Activated T-cell treated with anti-CD3 and anti-CD28 coated beads for 48 hours (primary cell): ENCODE results near the gene LRP6.
"Not testable (repeated sequence)": the region's sequence is repeated elsewhere in the genome, so short reads cannot be mapped to it uniquely, and the experiment has no call there.

Source experiments
- DNase-seq: peaks from one replicate; pipeline ENCODE4 v3.0.0-alpha.2; 2020; ENCODE audit warnings: low read depth

LRP6 gene

GRCh38 chr12:12265571-12266388 is 1.1 kb downstream of the LRP6 start:
- no peak for DNase-seq

DNA sequence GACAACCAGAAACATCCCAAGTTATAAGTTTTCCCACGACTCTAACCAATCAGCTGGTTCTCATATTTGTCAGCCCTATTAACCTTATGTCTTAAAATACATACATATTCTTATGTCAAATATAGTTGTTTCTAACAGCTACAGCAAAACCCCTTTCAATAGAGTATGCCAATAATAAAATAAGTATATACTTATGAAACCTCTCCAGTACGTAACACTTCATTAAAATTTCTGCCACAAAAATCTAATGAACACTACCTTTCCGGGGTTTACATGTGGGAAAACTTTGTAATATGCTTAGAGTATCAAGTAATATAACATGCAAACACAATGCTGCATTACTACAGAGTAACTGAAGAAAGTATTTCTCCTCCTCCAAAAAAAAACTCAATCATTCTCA is 1.8 kb downstream of the LRP6 start:
- DNase-seq: no peak

DNA sequence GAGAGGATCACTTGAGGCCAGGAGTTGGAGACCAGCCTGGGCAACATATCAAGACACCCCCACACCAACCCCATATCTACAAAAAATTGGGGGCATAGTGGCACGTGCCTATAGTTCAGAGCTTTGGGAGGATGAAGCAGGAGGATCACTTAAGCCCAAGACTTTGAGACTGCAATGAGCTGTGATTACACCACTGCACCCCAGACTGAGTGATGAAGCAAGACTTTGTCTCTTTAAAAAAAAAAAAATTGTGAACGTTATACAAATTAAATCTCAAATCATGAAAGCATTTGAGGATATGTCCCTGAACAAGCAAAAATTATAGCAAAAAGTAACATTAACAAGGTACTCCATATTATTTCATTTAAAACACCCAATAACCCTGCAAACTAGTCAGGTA is 2.9 kb downstream of the LRP6 start:
- DNase-seq: no peak

- not testable (repeated sequence) for DNase-seq
Observed at GRCh38 chr12:12256291-12256757, 10.5 kb downstream of the LRP6 start.

DNA sequence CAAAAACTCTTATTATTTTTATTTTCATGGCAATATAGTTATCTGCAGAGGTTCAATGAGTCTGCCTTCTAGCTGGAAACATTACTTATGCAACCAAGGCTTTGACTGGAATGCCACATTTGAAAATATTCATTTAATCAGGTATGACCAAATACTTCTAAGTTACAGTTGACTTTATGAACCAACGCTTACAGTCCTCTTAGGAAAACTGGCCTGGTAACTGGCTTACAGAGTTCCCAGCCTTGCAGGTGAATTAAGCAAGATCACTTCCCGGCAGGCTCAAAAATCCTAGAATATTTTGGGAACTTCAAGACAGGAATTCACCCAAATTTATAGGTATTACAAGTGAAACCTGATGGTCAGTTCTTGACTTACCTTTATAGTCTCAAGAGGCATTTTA is 12.3 kb downstream of the LRP6 start:
- no peak for DNase-seq

GRCh38 chr12:12249216-12250050 is 17.4 kb downstream of the LRP6 start:
- no peak for DNase-seq

DNA sequence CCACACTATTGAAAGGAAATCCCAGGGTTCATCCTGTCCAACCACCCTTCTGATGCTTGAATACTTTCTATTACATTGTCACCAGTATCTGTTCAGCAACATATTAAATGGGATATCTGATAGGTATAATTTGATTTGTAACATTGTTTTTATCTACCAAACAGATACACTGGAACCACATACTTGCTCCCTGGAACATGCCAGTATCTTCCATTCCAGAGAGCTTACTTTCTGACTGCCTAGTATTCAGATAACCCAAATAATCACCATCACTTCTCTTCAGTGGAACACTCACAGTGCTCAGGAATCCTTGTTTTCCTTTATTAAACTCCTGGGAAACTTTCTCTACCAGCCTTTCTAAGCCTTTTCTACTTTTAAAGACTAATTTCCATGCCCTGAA is 19.3 kb downstream of the LRP6 start:
- no peak for DNase-seq

GRCh38 chr12:12244341-12244740 is 22.5 kb downstream of the LRP6 start:
- DNase-seq: no peak

- no peak for DNase-seq
Observed at GRCh38 chr12:12240662-12241340, 26.0 kb downstream of the LRP6 start.

DNA sequence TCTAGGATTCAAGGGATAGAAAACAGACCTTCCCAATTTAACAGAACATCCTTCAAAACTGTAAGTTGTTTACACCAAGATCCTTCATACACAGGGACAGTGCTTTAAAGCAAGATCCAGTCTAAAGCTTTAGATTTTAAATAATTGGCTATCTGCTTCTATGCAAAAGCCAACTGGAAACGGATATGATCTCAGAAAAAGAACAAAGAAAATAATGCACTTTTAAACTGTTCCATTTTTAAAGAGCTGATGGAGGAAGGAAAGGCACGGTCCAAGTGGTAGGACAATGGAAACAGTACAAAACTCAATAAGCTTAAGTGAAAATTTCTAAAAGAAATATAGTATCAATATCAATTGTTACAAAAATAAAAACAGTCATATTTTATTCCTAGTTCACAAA is 27.7 kb downstream of the LRP6 start:
- no peak for DNase-seq

GRCh38 chr12:12238605-12239004 is 28.2 kb downstream of the LRP6 start:
- DNase-seq: no peak

DNA sequence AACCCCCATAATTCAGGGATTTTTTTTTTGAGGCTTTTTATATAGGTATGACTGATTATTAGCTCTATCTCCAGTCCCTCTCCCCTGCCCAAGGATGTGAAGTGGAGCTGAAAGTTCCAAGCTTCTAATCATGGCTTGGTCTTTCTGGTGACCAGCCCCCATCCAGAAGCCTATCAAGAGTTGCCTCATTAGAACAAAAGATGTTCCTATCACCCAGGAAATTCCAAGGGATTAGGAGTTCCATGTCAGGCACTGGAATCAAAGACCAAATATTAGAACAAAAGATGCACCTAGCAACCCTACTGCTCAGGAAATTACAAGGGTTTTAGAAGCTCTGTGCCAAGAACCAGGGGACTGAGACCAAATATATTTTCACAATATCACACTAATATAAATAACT is 29.9 kb downstream of the LRP6 start:
- no peak for DNase-seq

GRCh38 chr12:12230275-12230674 is 36.6 kb downstream of the LRP6 start:
- DNase-seq: no peak

- no peak for DNase-seq
Observed at GRCh38 chr12:12229556-12230092, 37.2 kb downstream of the LRP6 start.

DNA sequence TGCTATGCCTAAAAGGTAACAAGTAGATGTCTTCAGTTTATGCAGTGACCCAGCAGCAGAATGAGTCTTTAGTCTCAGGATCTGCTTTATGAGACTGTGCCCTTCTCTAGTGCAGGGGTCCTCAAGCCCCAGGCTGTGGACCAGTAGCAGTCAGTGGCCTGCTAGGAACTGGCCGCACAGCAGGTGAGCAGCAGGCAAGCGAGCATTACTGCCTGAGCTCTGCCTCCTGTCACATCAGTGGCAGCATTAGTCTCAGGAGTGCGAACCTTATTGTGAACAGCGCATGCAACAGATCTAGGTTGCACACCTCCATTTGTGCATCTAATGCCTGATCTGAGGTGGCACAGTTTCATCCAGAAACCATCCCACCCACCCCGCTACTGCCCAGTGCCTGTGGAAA is 38.4 kb downstream of the LRP6 start:
- no peak for DNase-seq

- DNase-seq: no peak
Observed at GRCh38 chr12:12226187-12226586, 40.7 kb downstream of the LRP6 start.

DNA sequence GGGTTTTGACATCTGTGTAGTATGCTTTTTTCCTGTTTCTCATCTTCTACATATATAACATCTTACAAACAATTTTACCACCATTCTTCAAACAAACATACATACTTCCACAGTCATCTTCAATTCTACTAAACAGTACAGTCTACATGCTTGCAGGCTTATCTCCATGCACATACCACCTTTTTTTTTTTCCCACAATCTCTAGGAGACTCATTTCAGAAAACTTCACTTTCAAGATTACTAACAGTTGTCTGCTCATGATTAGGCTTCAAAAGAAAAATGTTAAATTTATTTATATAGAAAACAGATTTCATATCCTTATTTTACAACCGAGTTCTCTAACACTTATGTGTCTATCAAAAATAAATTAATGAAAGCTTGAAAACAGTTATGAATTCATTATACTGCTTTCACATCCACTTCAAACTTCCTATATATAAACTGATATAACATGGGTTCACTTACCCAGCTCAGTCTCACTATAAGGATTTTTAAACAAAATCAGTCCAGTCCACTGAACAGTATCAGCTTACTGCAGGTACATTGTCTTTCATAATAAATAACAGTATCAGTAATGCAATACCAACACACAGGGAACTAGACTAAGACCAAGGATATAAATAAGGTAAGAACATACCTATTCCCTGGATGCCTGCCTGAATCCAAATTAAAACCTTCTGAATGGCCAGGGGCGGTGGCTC is 42.5 kb downstream of the LRP6 start:
- no peak for DNase-seq

DNA sequence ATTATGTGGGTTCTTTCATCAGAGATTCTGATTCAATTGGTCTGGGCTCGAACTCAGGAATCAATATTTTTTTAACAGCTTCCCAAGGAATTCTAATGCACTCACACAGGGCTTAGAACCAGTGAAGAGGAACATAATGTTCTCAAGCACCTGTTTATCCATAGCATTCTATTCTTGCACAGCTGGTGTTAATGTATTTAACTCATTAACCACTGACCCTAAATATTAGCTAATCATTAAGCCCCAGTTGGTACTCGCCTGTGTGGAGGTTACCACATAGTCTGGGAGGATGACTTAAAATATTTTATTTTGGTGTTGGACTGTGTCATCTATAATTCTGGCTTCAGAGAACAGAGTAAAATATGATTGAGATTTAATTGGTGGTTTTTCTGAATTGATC is 45.3 kb downstream of the LRP6 start:
- DNase-seq: no peak

- no peak for DNase-seq
Observed at GRCh38 chr12:12219664-12220063, 47.2 kb downstream of the LRP6 start.

DNA sequence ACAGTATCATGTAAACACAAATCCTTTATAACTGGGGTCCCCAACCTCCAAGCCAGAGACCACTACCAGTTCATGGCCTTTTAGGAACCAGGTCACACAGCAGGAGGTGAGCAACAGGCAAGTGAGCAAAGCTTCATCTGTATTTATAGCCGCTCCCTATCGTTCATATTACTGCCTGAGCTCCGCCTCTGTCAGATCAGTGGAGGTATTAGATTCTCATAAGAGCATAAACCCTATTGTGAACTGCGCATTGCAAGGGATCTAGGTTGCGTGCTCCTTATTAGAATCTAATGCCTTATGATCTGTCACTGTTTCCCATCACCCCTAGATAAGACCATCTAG is 49.9 kb downstream of the LRP6 start:
- DNase-seq: no peak

GRCh38 chr12:12216349-12217017 is 50.4 kb downstream of the LRP6 start:
- no peak for DNase-seq
